Measurements from ENCODE around the gene MSANTD1.

MSANTD1 gene

GRCh38 chr4:3263876-3264193 lies 14.9 kb downstream of the MSANTD1 start:
- no peak for DNase-seq (ENCODE audit: low spot score)

- no peak for DNase-seq (ENCODE audit: low spot score)
These were observed 17.1 kb downstream of the MSANTD1 start for GRCh38 chr4:3266076-3266475.

GRCh38 chr4:3267576-3268394 lies 18.8 kb downstream of the MSANTD1 start:
- no peak for DNase-seq (ENCODE audit: low spot score)

- no peak for DNase-seq (ENCODE audit: low spot score)
These were observed 19.6 kb downstream of the MSANTD1 start for GRCh38 chr4:3268395-3269104.

- DNase-seq (ENCODE audit: low spot score): no peak
These were observed 20.4 kb downstream of the MSANTD1 start for GRCh38 chr4:3269105-3269927.

- no peak for DNase-seq (ENCODE audit: low spot score)
These were observed 21.1 kb downstream of the MSANTD1 start for GRCh38 chr4:3269991-3270611.

GRCh38 chr4:3271131-3271530 lies 22.2 kb downstream of the MSANTD1 start:
- no peak for DNase-seq (ENCODE audit: low spot score)

- DNase-seq (ENCODE audit: low spot score): peak; percentile 63
These were observed 28.0 kb downstream of the MSANTD1 start for GRCh38 chr4:3276986-3277385.

- DNase-seq (ENCODE audit: low spot score): no peak
These were observed 31.5 kb downstream of the MSANTD1 start for GRCh38 chr4:3280466-3280865.

- no peak for DNase-seq (ENCODE audit: low spot score)
These were observed 34.5 kb downstream of the MSANTD1 start for GRCh38 chr4:3283483-3283882.

- no peak for DNase-seq (ENCODE audit: low spot score)
These were observed 35.0 kb downstream of the MSANTD1 start for GRCh38 chr4:3283916-3284315.

- DNase-seq (ENCODE audit: low spot score): no peak
These were observed 36.0 kb downstream of the MSANTD1 start for GRCh38 chr4:3284734-3285557.

GRCh38 chr4:3285558-3286334 lies 36.8 kb downstream of the MSANTD1 start:
- DNase-seq (ENCODE audit: low spot score): peak; percentile 87

- no peak for DNase-seq (ENCODE audit: low spot score)
These were observed 37.6 kb downstream of the MSANTD1 start for GRCh38 chr4:3286335-3287175.

- DNase-seq (ENCODE audit: low spot score): no peak
These were observed 38.5 kb downstream of the MSANTD1 start for GRCh38 chr4:3287271-3287971.

GRCh38 chr4:3287972-3288570 lies 39.1 kb downstream of the MSANTD1 start:
- DNase-seq (ENCODE audit: low spot score): no peak

GRCh38 chr4:3288571-3289094 lies 39.7 kb downstream of the MSANTD1 start:
- no peak for DNase-seq (ENCODE audit: low spot score)

- DNase-seq (ENCODE audit: low spot score): no peak
These were observed 41.5 kb downstream of the MSANTD1 start for GRCh38 chr4:3290476-3290875.

All from AG20443 (cell line).